Measurements from ENCODE around the gene ALKBH5.

The ALKBH5 gene

GRCh38 chr17:18140648-18141047, 43.0 kb upstream of the ALKBH5 start:
- DNase-seq (ENCODE audit: low read depth), result no peak
- TF ChIP-seq CTCF (IDR thresholded peaks at IDR 0.05; ENCODE audit: insufficient read depth, low read depth, low read length, missing control alignments), result no peak

GRCh38 chr17:18141210-18141803, 42.3 kb upstream of the ALKBH5 start:
- peak; percentile 59 for DNase-seq (ENCODE audit: low read depth)
- TF ChIP-seq CTCF (IDR thresholded peaks at IDR 0.05; ENCODE audit: insufficient read depth, low read depth, low read length, missing control alignments), result peak; percentile 45
- no peak overlapping the region for H3K4me3 ChIP-seq (ENCODE audit: low read depth, low read length)

More at GRCh38 chr17:18140648-18141047, 43.0 kb upstream of the ALKBH5 start:
- H3K4me3 ChIP-seq (ENCODE audit: low read depth, low read length), result no peak overlapping the region

GRCh38 chr17:18142417-18142816, 41.2 kb upstream of the ALKBH5 start:
- no peak for DNase-seq (ENCODE audit: low read depth)
- TF ChIP-seq CTCF (IDR thresholded peaks at IDR 0.05; ENCODE audit: insufficient read depth, low read depth, low read length, missing control alignments), result no peak
- no peak overlapping the region for H3K4me3 ChIP-seq (ENCODE audit: low read depth, low read length)

- peak; percentile 33 for DNase-seq (ENCODE audit: low read depth)
- TF ChIP-seq CTCF (IDR thresholded peaks at IDR 0.05; ENCODE audit: insufficient read depth, low read depth, low read length, missing control alignments), result peak; percentile 53
These were observed 40.3 kb upstream of the ALKBH5 start for GRCh38 chr17:18143044-18143936.

GRCh38 chr17:18144261-18144660, 39.4 kb upstream of the ALKBH5 start:
- DNase-seq (ENCODE audit: low read depth), result no peak
- TF ChIP-seq CTCF (IDR thresholded peaks at IDR 0.05; ENCODE audit: insufficient read depth, low read depth, low read length, missing control alignments), result no peak
- H3K4me3 ChIP-seq (ENCODE audit: low read depth, low read length), result no peak overlapping the region

More at GRCh38 chr17:18143044-18143936, 40.3 kb upstream of the ALKBH5 start:
- H3K4me3 ChIP-seq (ENCODE audit: low read depth, low read length), result no peak overlapping the region

- no peak for DNase-seq (ENCODE audit: low read depth)
- no peak for TF ChIP-seq CTCF (IDR thresholded peaks at IDR 0.05; ENCODE audit: insufficient read depth, low read depth, low read length, missing control alignments)
- no peak overlapping the region for H3K4me3 ChIP-seq (ENCODE audit: low read depth, low read length)
These were observed 38.8 kb upstream of the ALKBH5 start for GRCh38 chr17:18144855-18145254.
